ENCODE data around the gene RTL10.

Gene RTL10

DNA sequence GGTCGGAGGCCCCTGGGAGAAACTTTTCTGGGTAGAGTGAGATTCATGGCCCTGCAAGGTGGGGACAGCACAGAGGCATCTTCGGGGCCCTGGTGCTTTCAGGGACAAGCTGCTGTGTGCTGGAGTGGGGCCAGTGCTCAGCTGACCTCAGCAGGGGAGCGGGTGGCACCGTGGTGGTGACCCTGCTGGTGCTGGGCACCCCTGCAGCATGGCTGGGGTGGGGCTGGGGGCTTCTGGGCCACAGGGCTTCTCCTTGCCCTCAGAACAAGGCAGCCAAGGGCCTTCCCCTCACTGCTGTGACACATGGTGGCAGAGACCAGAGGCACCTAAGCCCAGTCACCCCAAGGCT lies 24.9 kb upstream of the RTL10 start:
- Histone ChIP-seq H3K4me3 (ENCODE audit: low read length) (no peak overlapping the region), H2AFZ (ENCODE audit: low read length) (no peak overlapping the region), H3K9me3 (replicated peaks; ENCODE audit: insufficient read depth, low read length) (no peaks in the 10 kb centered on the region), H3K9me2 (replicated peaks; ENCODE audit: insufficient read depth, low read length) (no peaks in the 10 kb centered on the region), H3K27ac (ENCODE audit: low read length) (no peak overlapping the region), H3K36me3 (replicated peaks; ENCODE audit: insufficient read depth, low read length) (no peaks in the 10 kb centered on the region), H3K9ac (ENCODE audit: low read length) (no peak overlapping the region), H4K20me1 (ENCODE audit: insufficient read depth, low read length) (no peaks in the 10 kb centered on the region), H3K4me2 (ENCODE audit: low read depth, low read length) (no peak overlapping the region), H3K27me3 (replicated peaks; ENCODE audit: insufficient read depth, low read length) (no peaks in the 10 kb centered on the region), H3K79me2 (ENCODE audit: low read length) (no peaks in the 10 kb centered on the region), H3F3A (ENCODE audit: insufficient read depth, low read length) (no peaks in the 10 kb centered on the region), H3K4me1 (ENCODE audit: low read length) (no peaks in the 10 kb centered on the region)
- TF ChIP-seq EZH2 (optimal IDR thresholded peaks at IDR 0.05; ENCODE audit: low read depth, low read length) (no peak), EZH2phosphoT487 (IDR thresholded peaks at IDR 0.05; ENCODE audit: low read length) (no peak), CTCF (IDR thresholded peaks at IDR 0.05; ENCODE audit: low read length) (no peak)
- DNase-seq = no peak

DNA sequence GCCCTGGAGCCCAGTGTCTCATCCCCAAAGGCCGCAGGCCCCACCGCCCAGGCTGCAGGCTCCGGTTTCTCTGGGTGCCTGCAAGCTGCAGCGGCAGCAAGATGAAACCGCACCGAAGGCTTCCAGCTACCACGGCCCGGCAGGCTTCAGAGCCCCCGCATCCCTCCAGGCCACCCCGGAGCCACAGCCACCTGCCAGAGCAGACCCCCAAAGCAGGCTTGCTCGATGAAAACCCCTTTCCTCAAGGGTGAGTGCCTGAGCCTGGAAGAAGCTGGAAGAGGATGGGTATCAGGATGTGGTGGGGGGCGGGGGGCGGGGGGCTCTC lies 24.5 kb upstream of the RTL10 start:
- Histone ChIP-seq H3K9me3 (replicated peaks; ENCODE audit: insufficient read depth, low read length) (no peaks in the 10 kb centered on the region), H3K4me2 (ENCODE audit: low read depth, low read length) (no peak overlapping the region), H3K79me2 (ENCODE audit: low read length) (no peaks in the 10 kb centered on the region), H2AFZ (ENCODE audit: low read length) (no peak overlapping the region), H3K9ac (ENCODE audit: low read length) (no peak overlapping the region), H3K27me3 (replicated peaks; ENCODE audit: insufficient read depth, low read length) (no peaks in the 10 kb centered on the region), H3K4me3 (ENCODE audit: low read length) (no peak overlapping the region), H3K27ac (ENCODE audit: low read length) (no peak overlapping the region), H3K9me2 (replicated peaks; ENCODE audit: insufficient read depth, low read length) (no peaks in the 10 kb centered on the region), H3F3A (ENCODE audit: insufficient read depth, low read length) (no peaks in the 10 kb centered on the region), H4K20me1 (ENCODE audit: insufficient read depth, low read length) (no peaks in the 10 kb centered on the region), H3K4me1 (ENCODE audit: low read length) (no peaks in the 10 kb centered on the region), H3K36me3 (replicated peaks; ENCODE audit: insufficient read depth, low read length) (no peaks in the 10 kb centered on the region)
- no peak for DNase-seq
- TF ChIP-seq EZH2phosphoT487 (IDR thresholded peaks at IDR 0.05; ENCODE audit: low read length) (no peak), CTCF (IDR thresholded peaks at IDR 0.05; ENCODE audit: low read length) (no peak), EZH2 (optimal IDR thresholded peaks at IDR 0.05; ENCODE audit: low read depth, low read length) (no peak)

DNA sequence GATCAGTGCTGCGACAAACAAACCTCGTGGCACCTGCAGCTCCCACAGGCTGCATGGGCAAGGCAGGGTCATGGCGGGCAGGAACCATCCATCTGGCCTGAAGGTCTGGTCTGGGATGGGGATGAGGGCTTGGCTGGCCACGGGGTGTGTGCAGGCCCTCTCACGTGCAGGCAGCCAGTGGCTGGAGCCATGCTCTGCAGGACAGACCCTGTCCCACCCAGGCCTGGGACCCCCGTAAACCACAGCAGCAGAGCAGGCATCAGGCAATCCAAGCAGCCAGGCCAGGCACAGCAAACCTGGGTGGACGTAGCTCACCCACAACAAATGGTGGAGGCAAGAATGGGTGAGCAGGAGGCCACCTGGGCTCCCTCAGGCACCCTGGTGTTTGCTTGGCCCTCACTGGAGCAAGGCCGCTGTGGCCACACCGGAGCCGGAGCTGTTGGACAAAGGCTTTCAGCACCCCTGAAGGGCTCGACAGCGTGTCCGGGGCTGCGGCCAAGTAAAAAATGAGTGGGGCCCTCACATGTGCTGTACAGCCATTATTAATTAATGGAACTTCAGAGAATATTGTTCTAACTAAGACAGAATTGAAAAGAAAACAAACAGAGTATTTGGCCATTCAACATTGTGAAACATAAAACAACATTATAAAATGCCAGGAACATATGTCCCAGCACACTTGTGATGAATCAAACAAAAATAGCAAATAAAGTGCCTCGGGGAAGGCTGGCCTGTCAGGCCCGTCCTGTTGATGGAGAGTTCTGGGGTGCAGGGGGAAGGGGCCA lies 24.0 kb upstream of the RTL10 start:
- Histone ChIP-seq H3K9me2 (replicated peaks; ENCODE audit: insufficient read depth, low read length) (no peaks in the 10 kb centered on the region), H3K4me3 (ENCODE audit: low read length) (no peak overlapping the region), H3K79me2 (ENCODE audit: low read length) (no peaks in the 10 kb centered on the region), H3K27me3 (replicated peaks; ENCODE audit: insufficient read depth, low read length) (no peaks in the 10 kb centered on the region), H4K20me1 (ENCODE audit: insufficient read depth, low read length) (no peaks in the 10 kb centered on the region), H3K9me3 (replicated peaks; ENCODE audit: insufficient read depth, low read length) (no peaks in the 10 kb centered on the region), H3K4me1 (ENCODE audit: low read length) (no peaks in the 10 kb centered on the region), H3K27ac (ENCODE audit: low read length) (no peak overlapping the region), H2AFZ (ENCODE audit: low read length) (no peak overlapping the region), H3K36me3 (replicated peaks; ENCODE audit: insufficient read depth, low read length) (no peaks in the 10 kb centered on the region), H3K4me2 (ENCODE audit: low read depth, low read length) (no peak overlapping the region), H3F3A (ENCODE audit: insufficient read depth, low read length) (no peaks in the 10 kb centered on the region), H3K9ac (ENCODE audit: low read length) (no peak overlapping the region)
- TF ChIP-seq EZH2 (optimal IDR thresholded peaks at IDR 0.05; ENCODE audit: low read depth, low read length) (no peak), EZH2phosphoT487 (IDR thresholded peaks at IDR 0.05; ENCODE audit: low read length) (no peak), CTCF (IDR thresholded peaks at IDR 0.05; ENCODE audit: low read length) (no peak)
- DNase-seq = no peak

Measured in MM.1S (cell line).